CD4-positive, alpha-beta T cell treated with Interleukin-12 subunit alpha and Interleukin-12 subunit beta, for 1 hour (primary cell): ENCODE results near the gene RUNX1.
A peak's percentile ranks its signal among the peaks of the same experiment; 100 is the strongest.

Experiments
- DNase-seq: peaks from one replicate; pipeline ENCODE4 v3.0.0-alpha.2; 2020

The RUNX1 gene

GRCh38 chr21:34913811-34914210 is 135.3 kb downstream of the RUNX1 start:
- no peak for DNase-seq

- no peak for DNase-seq
Observed at GRCh38 chr21:34912022-34912945, 136.8 kb downstream of the RUNX1 start.

- no peak for DNase-seq
Observed at GRCh38 chr21:34911360-34911759, 137.7 kb downstream of the RUNX1 start.

- DNase-seq = no peak
Observed at GRCh38 chr21:34910396-34910795, 138.7 kb downstream of the RUNX1 start.

GRCh38 chr21:34909492-34910292 is 139.4 kb downstream of the RUNX1 start:
- no peak for DNase-seq

- DNase-seq = no peak
Observed at GRCh38 chr21:34908419-34909055, 140.6 kb downstream of the RUNX1 start.

- DNase-seq = no peak
Observed at GRCh38 chr21:34907461-34908418, 141.4 kb downstream of the RUNX1 start.

- DNase-seq = no peak
Observed at GRCh38 chr21:34906401-34906800, 142.7 kb downstream of the RUNX1 start.

GRCh38 chr21:34905218-34905537 is 143.9 kb downstream of the RUNX1 start:
- DNase-seq = no peak

GRCh38 chr21:34904526-34905217 is 144.4 kb downstream of the RUNX1 start:
- no peak for DNase-seq

- no peak for DNase-seq
Observed at GRCh38 chr21:34900376-34900775, 148.7 kb downstream of the RUNX1 start.

GRCh38 chr21:34899760-34900159 is 149.3 kb downstream of the RUNX1 start:
- no peak for DNase-seq

GRCh38 chr21:34899302-34899701 is 149.8 kb downstream of the RUNX1 start:
- DNase-seq = no peak

GRCh38 chr21:34897828-34898227 is 151.3 kb downstream of the RUNX1 start:
- no peak for DNase-seq

- no peak for DNase-seq
Observed at GRCh38 chr21:34894401-34894800, 154.7 kb downstream of the RUNX1 start.

GRCh38 chr21:34892209-34892608 is 156.9 kb downstream of the RUNX1 start:
- peak; percentile 23 for DNase-seq

- DNase-seq = no peak
Observed at GRCh38 chr21:34891613-34891943, 157.5 kb downstream of the RUNX1 start.

- no peak for DNase-seq
Observed at GRCh38 chr21:34890724-34891612, 158.1 kb downstream of the RUNX1 start.

GRCh38 chr21:34890470-34890723 is 158.7 kb downstream of the RUNX1 start:
- no peak for DNase-seq

- DNase-seq = peak; percentile 75
Observed at GRCh38 chr21:34889676-34890469, 159.2 kb downstream of the RUNX1 start.
